ENCODE measurements around the gene DYRK4. TPM values are rescaled to one million over a fixed set of nuclear protein-coding genes. Genes with fewer than 3 reads are reported as not detected.

DYRK4 gene
- total RNA-seq, 2 experiments from 2014 or later, result 35.0 TPM

DNA sequence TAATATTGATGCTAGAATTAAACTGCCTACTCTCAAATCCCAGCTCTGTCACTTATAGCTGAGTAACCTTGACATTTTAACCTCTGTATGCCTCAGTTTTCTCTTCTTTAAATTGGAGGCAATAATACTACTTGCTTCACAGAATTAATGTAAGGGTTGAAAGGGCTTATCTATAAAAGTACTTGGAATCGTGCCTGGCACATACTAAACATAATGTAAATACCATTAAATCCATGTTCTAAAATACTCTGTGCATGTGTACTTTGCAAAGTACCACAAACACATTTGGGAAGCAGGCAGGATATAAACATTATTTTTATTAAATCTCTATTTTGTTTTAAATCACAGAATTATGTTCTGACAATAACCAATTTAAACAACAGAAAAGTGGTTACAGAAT is 41.9 kb downstream of the DYRK4 start:
- TF ChIP-seq, protein P1, sequence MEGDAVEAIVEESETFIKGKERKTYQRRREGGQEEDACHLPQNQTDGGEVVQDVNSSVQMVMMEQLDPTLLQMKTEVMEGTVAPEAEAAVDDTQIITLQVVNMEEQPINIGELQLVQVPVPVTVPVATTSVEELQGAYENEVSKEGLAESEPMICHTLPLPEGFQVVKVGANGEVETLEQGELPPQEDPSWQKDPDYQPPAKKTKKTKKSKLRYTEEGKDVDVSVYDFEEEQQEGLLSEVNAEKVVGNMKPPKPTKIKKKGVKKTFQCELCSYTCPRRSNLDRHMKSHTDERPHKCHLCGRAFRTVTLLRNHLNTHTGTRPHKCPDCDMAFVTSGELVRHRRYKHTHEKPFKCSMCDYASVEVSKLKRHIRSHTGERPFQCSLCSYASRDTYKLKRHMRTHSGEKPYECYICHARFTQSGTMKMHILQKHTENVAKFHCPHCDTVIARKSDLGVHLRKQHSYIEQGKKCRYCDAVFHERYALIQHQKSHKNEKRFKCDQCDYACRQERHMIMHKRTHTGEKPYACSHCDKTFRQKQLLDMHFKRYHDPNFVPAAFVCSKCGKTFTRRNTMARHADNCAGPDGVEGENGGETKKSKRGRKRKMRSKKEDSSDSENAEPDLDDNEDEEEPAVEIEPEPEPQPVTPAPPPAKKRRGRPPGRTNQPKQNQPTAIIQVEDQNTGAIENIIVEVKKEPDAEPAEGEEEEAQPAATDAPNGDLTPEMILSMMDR (IDR thresholded peaks at IDR 0.05), result no peak
- ATAC-seq (no peak), DNase-seq (no peak)
- no peak overlapping the region for H3K27ac Mint-ChIP-seq
- H3K36me3 Mint-ChIP-seq (ENCODE audit: low read depth), result no peaks in the 10 kb centered on the region
- no peaks in the 10 kb centered on the region for H3K9me3 Mint-ChIP-seq
- H3K4me1 Mint-ChIP-seq (ENCODE audit: low read depth), result peaks cover 23% of the 10 kb centered on the region
- intact Hi-C loops (cut with micrococcal nuclease), result loop anchor here (10.0 kb wide), 1 partner anchor 151 kb away; no protein-coding TSS in a partner anchor
- CTCF ChIA-PET, result interaction anchor here (0.6 to 5.5 kb wide), 13 partner anchors 9 to 254 kb away, joined by 3 to 34 read pairs (median 4); partner anchors contain the start of genes AKAP3 and NDUFA9
- H3K4me3 Mint-ChIP-seq, result no peak overlapping the region
- POLR2A ChIA-PET, result interaction anchor here (0.8 to 1.2 kb wide), 2 partner anchors 24 to 281 kb away, joined by 3 read pairs; no protein-coding TSS in a partner anchor
- H3K27me3 Mint-ChIP-seq, result peaks cover 3% of the 10 kb centered on the region

DNA sequence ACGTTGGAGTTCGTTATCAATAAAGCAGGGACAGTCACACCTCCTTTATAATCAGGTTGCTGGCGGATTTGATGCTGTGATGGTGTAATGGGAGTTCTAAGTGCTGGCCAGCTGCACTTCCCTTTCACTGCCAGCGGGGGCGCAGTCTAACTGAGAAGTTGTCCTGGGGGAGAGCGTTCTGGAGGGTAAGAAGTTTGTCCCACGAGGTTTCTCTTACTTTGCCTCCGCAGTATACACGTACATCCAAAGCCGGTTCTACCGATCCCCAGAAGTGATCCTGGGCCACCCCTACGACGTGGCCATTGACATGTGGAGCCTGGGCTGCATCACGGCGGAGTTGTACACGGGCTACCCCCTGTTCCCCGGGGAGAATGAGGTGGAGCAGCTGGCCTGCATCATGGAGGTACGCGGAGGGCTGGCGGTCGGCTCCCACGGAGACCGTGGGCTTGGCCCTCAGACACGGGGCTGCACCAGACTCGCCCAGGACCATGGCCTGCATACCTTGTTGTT is 42.7 kb downstream of the DYRK4 start:
- ATAC-seq (peak; percentile 100), DNase-seq (peak; percentile 88)
- TF ChIP-seq, protein P1 (IDR thresholded peaks at IDR 0.05), result peak; percentile 98
- POLR2A ChIA-PET, result interaction anchor here (0.8 to 1.2 kb wide), 3 partner anchors 13 to 282 kb away, joined by 3 to 4 read pairs (median 3); no protein-coding TSS in a partner anchor
- CTCF ChIA-PET, result interaction anchor here (0.6 to 5.5 kb wide), 13 partner anchors 10 to 253 kb away, joined by 3 to 34 read pairs (median 4); partner anchors contain the start of genes AKAP3 and NDUFA9
- H3K9me3 Mint-ChIP-seq, result no peaks in the 10 kb centered on the region
- H3K27me3 Mint-ChIP-seq, result peaks cover 3% of the 10 kb centered on the region
- no peaks in the 10 kb centered on the region for H3K36me3 Mint-ChIP-seq (ENCODE audit: low read depth)
- peaks cover 23% of the 10 kb centered on the region for H3K4me1 Mint-ChIP-seq (ENCODE audit: low read depth)
- peak overlapping the region; percentile 94 for H3K27ac Mint-ChIP-seq
- intact Hi-C loops (cut with micrococcal nuclease), result loop anchor here (10.0 kb wide), 1 partner anchor 150 kb away; no protein-coding TSS in a partner anchor
- H3K4me3 Mint-ChIP-seq, result peak overlapping the region; percentile 94

- no peak overlapping the region for H3K27ac Mint-ChIP-seq
- no peak overlapping the region for H3K4me3 Mint-ChIP-seq
- intact Hi-C loops (cut with micrococcal nuclease), result loop anchor here (10.0 kb wide), 1 partner anchor 148 kb away; no protein-coding TSS in a partner anchor
- TF ChIP-seq, protein P1 (IDR thresholded peaks at IDR 0.05), result no peak
- CTCF ChIA-PET, result interaction anchor here (5.5 kb wide), 1 partner anchor 13 kb away, joined by 34 read pairs; no protein-coding TSS in a partner anchor
- peaks cover 3% of the 10 kb centered on the region for H3K27me3 Mint-ChIP-seq
- no peaks in the 10 kb centered on the region for H3K9me3 Mint-ChIP-seq
- no peak for DNase-seq
- POLR2A ChIA-PET, result interaction anchor here (0.6 kb wide), 1 partner anchor 11 kb away, joined by 3 read pairs; no protein-coding TSS in a partner anchor
- H3K36me3 Mint-ChIP-seq (ENCODE audit: low read depth), result peaks cover 1% of the 10 kb centered on the region
- no peak for ATAC-seq
- H3K4me1 Mint-ChIP-seq (ENCODE audit: low read depth), result peaks cover 23% of the 10 kb centered on the region
These were observed 45.0 kb downstream of the DYRK4 start for GRCh38 chr12:4607056-4607455.

DNA sequence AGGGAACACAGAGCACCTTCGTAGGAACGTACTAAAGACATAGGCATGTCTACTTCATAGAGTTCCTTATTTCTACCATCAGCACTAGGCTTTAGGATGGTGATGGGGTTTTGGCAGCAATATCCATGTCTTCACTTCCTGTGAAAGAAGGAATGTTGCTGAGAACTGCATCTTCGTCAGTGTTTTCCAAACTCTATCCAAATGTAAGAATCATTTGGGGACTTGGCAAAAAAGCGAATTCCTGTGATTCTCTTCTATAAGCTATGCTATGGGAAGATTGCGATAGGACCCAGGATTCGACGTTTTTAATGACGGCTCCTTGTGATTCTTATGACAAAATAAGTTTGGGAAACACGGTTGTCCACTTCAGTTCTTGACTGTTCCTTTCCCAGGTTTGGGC is 47.1 kb downstream of the DYRK4 start:
- CTCF ChIA-PET, result no interaction called here
- no peaks in the 10 kb centered on the region for H3K27me3 Mint-ChIP-seq
- H3K4me1 Mint-ChIP-seq (ENCODE audit: low read depth), result peaks cover 23% of the 10 kb centered on the region
- H3K4me3 Mint-ChIP-seq, result no peak overlapping the region
- intact Hi-C loops (cut with micrococcal nuclease), result loop anchor here (10.0 kb wide), 1 partner anchor 146 kb away; no protein-coding TSS in a partner anchor
- no peak for DNase-seq
- peaks cover 6% of the 10 kb centered on the region for H3K36me3 Mint-ChIP-seq (ENCODE audit: low read depth)
- POLR2A ChIA-PET, result no interaction called here
- no peaks in the 10 kb centered on the region for H3K9me3 Mint-ChIP-seq
- H3K27ac Mint-ChIP-seq, result no peak overlapping the region
- TF ChIP-seq, protein P1 (IDR thresholded peaks at IDR 0.05), result no peak
- no peak for ATAC-seq

DNA sequence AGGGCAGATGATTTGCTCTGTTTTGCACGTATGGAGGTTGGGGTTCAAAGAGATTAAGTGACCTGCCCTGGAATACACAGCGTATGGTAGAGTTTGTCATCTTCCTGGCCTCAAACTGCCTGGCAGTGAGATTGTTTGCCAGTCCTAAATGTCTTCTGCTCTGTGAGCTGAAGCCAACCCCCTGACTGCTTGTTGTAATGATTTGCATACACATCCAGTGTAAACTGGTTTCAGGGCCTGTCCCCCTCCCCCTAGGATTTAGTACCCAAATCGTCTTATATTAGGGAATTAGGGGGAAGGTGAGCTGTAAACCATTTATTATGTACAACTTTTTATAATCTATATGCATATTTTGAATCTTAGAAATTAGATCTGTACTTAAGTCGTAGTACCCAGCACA is 48.5 kb downstream of the DYRK4 start:
- ChIA-PET CTCF (interaction anchor here (1.6 kb wide), 1 partner anchor 10 kb away, joined by 5 read pairs; no protein-coding TSS in a partner anchor), POLR2A (interaction anchor here (1.8 kb wide), 1 partner anchor 223 kb away, joined by 5 read pairs; no protein-coding TSS in a partner anchor)
- H3K27ac Mint-ChIP-seq, result no peak overlapping the region
- H3K4me1 Mint-ChIP-seq (ENCODE audit: low read depth), result peaks cover 19% of the 10 kb centered on the region
- ATAC-seq (no peak), DNase-seq (no peak)
- H3K27me3 Mint-ChIP-seq, result no peaks in the 10 kb centered on the region
- no peak overlapping the region for H3K4me3 Mint-ChIP-seq
- TF ChIP-seq, protein P1 (IDR thresholded peaks at IDR 0.05), result no peak
- intact Hi-C loops (cut with micrococcal nuclease), result no loop called here
- no peaks in the 10 kb centered on the region for H3K9me3 Mint-ChIP-seq
- H3K36me3 Mint-ChIP-seq (ENCODE audit: low read depth), result peaks cover 8% of the 10 kb centered on the region

Measured in activated CD8-positive, alpha-beta T cell treated with anti-CD3 and anti-CD28 coated beads for 36 hours (primary cell).